ENCODE data around the gene NKAIN2. TPM values are rescaled to one million over a fixed set of nuclear protein-coding genes. Genes with fewer than 3 reads are reported as not detected.

The NKAIN2 gene
- total and polyA plus RNA-seq, 8 donors = 9.5 to 23.4 (median 18.9) TPM; not detected in 2

DNA sequence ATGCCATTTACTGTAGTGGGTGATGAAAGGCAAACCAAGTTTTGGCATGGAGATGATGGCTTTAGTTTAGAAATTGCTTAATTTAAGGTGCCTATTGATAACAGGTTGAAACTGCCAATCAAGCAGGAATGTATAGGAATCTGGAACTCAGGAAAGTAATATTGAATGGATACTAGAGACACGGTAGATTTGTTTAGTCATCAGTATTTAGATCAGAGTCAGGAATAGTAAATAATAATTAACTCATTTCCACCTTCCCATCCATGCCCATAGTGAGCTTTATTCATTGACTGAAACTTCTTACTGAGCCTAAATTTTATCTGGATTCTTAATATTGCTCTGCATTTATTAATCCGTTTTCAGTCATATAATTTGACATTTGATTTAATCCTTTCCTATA lies 500.3 kb downstream of the NKAIN2 start:
- Histone ChIP-seq H3K4me3 (no peak overlapping the region), H3K27ac (no peak overlapping the region)

DNA sequence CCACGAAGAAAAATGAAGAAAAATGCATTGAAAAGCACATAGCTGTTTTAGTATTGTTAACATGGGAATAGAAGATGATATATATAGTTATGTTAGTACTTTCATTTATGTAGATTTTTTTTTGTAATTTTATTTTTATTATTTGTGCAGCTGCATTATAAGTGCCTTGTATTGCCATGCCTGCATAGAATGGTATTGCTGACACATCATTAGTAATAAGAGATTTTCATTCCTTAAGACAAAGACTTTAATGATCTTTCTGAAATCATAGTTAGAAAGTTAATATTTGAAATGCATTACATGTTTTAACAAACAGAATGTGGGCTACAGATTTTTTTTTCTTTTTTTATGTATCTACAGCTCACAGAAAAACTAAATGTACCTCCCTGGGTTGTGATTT lies 506.5 kb downstream of the NKAIN2 start:
- Histone ChIP-seq H3K36me3 (no peaks in the 10 kb centered on the region), H3K4me1 (no peaks in the 10 kb centered on the region), H3K27ac (no peak overlapping the region), H3K27me3 (no peaks in the 10 kb centered on the region), H3K9me3 (no peaks in the 10 kb centered on the region), H3K4me3 (no peak overlapping the region)
- ATAC-seq (no peak), DNase-seq (no peak)
- intact Hi-C loops (cut with DNase I) = no loop called here
- TF ChIP-seq, protein P1, sequence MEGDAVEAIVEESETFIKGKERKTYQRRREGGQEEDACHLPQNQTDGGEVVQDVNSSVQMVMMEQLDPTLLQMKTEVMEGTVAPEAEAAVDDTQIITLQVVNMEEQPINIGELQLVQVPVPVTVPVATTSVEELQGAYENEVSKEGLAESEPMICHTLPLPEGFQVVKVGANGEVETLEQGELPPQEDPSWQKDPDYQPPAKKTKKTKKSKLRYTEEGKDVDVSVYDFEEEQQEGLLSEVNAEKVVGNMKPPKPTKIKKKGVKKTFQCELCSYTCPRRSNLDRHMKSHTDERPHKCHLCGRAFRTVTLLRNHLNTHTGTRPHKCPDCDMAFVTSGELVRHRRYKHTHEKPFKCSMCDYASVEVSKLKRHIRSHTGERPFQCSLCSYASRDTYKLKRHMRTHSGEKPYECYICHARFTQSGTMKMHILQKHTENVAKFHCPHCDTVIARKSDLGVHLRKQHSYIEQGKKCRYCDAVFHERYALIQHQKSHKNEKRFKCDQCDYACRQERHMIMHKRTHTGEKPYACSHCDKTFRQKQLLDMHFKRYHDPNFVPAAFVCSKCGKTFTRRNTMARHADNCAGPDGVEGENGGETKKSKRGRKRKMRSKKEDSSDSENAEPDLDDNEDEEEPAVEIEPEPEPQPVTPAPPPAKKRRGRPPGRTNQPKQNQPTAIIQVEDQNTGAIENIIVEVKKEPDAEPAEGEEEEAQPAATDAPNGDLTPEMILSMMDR (IDR thresholded peaks at IDR 0.05) = no peak

More for the DNA sequence above, 500.3 kb downstream of the NKAIN2 start:
- TF ChIP-seq, protein P1 (IDR thresholded peaks at IDR 0.05) = no peak
- no peaks in the 10 kb centered on the region for H3K27me3 ChIP-seq
- ATAC-seq (no peak), DNase-seq (no peak)
- H3K4me1 ChIP-seq = no peaks in the 10 kb centered on the region
- intact Hi-C loops (cut with DNase I) = no loop called here
- H3K36me3 ChIP-seq = no peaks in the 10 kb centered on the region
- H3K9me3 ChIP-seq = no peaks in the 10 kb centered on the region

DNA sequence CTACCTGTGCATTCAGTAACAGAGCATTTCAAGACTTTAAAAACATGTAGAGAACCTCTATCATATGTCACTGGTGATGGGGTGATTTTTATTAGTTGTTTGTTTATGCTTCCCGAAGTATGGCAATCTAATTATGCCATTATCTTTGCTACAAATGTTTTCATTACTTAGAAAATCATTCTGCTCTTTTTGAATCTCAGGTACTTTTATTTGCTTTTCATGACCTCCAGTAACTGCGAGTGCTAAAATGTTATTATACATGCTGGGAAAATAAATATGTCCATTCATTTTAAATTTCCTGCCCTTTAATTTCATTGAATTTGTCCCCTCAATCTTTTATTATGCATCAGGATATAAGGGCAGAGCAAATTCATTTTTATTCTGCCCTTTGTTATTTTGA lies 515.7 kb downstream of the NKAIN2 start:
- peaks cover 0 to 3% of the 10 kb centered on the region in 2 donors for H3K9me3 ChIP-seq
- H3K27me3 ChIP-seq = no peaks in the 10 kb centered on the region
- no peak overlapping the region for H3K27ac ChIP-seq
- no peak overlapping the region for H3K4me3 ChIP-seq
- ATAC-seq (no peak), DNase-seq (no peak)
- intact Hi-C loops (cut with DNase I) = no loop called here
- H3K36me3 ChIP-seq = no peaks in the 10 kb centered on the region
- TF ChIP-seq, protein P1 (IDR thresholded peaks at IDR 0.05) = no peak
- no peaks in the 10 kb centered on the region for H3K4me1 ChIP-seq

DNA sequence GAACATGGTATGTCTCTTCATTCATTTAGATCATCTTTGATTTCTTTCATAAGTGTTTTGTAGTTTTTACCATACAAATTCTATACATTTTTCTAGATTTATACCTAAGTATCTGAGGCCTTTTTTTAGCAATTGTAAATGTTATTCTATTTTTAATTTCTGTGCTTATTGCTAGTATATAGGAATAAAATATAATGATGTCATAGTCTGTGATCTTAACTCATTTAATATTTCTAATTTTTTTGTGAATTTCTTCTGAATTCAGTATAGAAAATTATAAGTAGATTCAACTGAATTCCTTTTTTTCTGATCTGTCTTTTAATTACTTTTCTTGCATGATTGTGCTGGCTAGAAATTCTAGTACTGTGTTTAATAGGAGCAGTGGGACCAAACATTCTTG lies 520.6 kb downstream of the NKAIN2 start:
- TF ChIP-seq, protein P1 (IDR thresholded peaks at IDR 0.05) = no peak
- intact Hi-C loops (cut with DNase I) = no loop called here
- no peak for DNase-seq

DNA sequence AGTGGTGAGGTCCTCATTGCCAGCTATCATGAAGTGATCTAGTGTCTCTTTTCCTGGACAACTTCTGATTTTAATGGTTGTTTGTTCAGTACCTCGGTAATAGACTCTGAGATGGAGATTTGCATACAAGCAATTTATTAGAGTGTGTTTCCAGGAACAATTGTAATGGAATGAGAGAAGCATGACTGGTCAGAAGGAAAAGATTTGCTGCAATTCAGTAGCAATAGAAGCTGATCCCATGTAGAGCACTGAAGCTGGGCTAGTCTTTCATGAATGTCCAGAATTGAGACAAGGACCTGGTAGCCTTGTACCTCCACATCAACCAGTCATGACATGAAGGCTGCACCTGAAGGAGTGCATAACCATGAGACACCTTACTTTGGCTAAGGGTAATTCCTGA lies 526.5 kb downstream of the NKAIN2 start:
- no peak for DNase-seq
- no peak for ATAC-seq
- no peak overlapping the region for H3K4me3 ChIP-seq
- intact Hi-C loops (cut with DNase I) = no loop called here
- no peak overlapping the region for H3K27ac ChIP-seq
- no peaks in the 10 kb centered on the region for H3K27me3 ChIP-seq
- H3K4me1 ChIP-seq = no peaks in the 10 kb centered on the region
- no peaks in the 10 kb centered on the region for H3K9me3 ChIP-seq
- H3K36me3 ChIP-seq = no peaks in the 10 kb centered on the region
- TF ChIP-seq, protein P1 (IDR thresholded peaks at IDR 0.05) = no peak

More for the DNA sequence above, 520.6 kb downstream of the NKAIN2 start:
- Histone ChIP-seq H3K27ac (no peak overlapping the region), H3K27me3 (no peaks in the 10 kb centered on the region), H3K4me3 (no peak overlapping the region), H3K9me3 (peaks cover 0 to 3% of the 10 kb centered on the region in 2 donors), H3K36me3 (no peaks in the 10 kb centered on the region), H3K4me1 (no peaks in the 10 kb centered on the region)
- ATAC-seq = no peak
